ENCODE data around the gene YWHAB. TPM values are rescaled to one million over a fixed set of nuclear protein-coding genes. Genes with fewer than 3 reads are reported as not detected.
A peak's percentile ranks its signal among the peaks of the same experiment; 100 is the strongest.

Gene YWHAB
- total RNA-seq, result 100 to 1,000 TPM; 110 to 170 (median 133) TPM

- DNase-seq, result peak; percentile 94
- Histone ChIP-seq H3K4me1 (peaks cover 11 to 54% (median 29%) of the 10 kb centered on the region in 3 donors), H3K36me3 (peaks cover 0 to 3% (median 0%) of the 10 kb centered on the region in 3 donors), H3K4me3 (peak within 1 kb of the TSS; percentile 75 to 97 (median 88)), H3K27ac (peak within 1 kb of the TSS; percentile 98 to 100 (median 98)), H3K27me3 (no peaks in the 10 kb centered on the region), H3K9me3 (no peaks in the 10 kb centered on the region)
- TF ChIP-seq CTCF (IDR thresholded peaks at IDR 0.05) (peak in 3 of 6 experiments; percentile 6 to 38 (median 26)), POLR2A (IDR thresholded peaks at IDR 0.05) (peak in 3 of 4 donors; percentile 82 to 94 (median 88))
- intact Hi-C loops (cut with DNase I), result no loop called here
- 2 to 9% methylated on average over 9 of the region's 88 CpGs for WGBS, 2 donors
These were observed at the start of gene YWHAB for GRCh38 chr20:44885392-44886265. Gene YWHAB, plus strand, starts transcription at chr20:44885705. Its CDS starts 15,829 bp downstream, at chr20:44901534.

- 75 to 88% methylated on average over 12 of the region's 12 CpGs for WGBS, 2 donors
These were observed 48.8 kb upstream of the YWHAB start for GRCh38 chr20:44836601-44837120.

GRCh38 chr20:44837946-44838345 is 47.6 kb upstream of the YWHAB start:
- H3K4me1 ChIP-seq, result no peaks in the 10 kb centered on the region
- no peak overlapping the region for H3K4me3 ChIP-seq
- H3K9me3 ChIP-seq, result no peaks in the 10 kb centered on the region
- no peak for DNase-seq
- no peak overlapping the region for H3K27ac ChIP-seq
- intact Hi-C loops (cut with DNase I), result no loop called here
- no peaks in the 10 kb centered on the region for H3K36me3 ChIP-seq
- 48 to 50% methylated on average over 1 to 3 of the region's 3 CpGs for WGBS, 2 donors
- H3K27me3 ChIP-seq, result peaks cover 0 to 69% (median 0%) of the 10 kb centered on the region in 4 donors
- TF ChIP-seq POLR2A (IDR thresholded peaks at IDR 0.05) (no peak), CTCF (IDR thresholded peaks at IDR 0.05) (no peak)

More at GRCh38 chr20:44836601-44837120, 48.8 kb upstream of the YWHAB start:
- no peaks in the 10 kb centered on the region for H3K4me1 ChIP-seq
- peaks cover 0 to 76% (median 0%) of the 10 kb centered on the region in 4 donors for H3K27me3 ChIP-seq
- H3K9me3 ChIP-seq, result no peaks in the 10 kb centered on the region
- H3K36me3 ChIP-seq, result no peaks in the 10 kb centered on the region
- no peak for TF ChIP-seq POLR2A (IDR thresholded peaks at IDR 0.05)
- no peak for TF ChIP-seq CTCF (IDR thresholded peaks at IDR 0.05)
- no peak for DNase-seq
- H3K27ac ChIP-seq, result no peak overlapping the region
- H3K4me3 ChIP-seq, result no peak overlapping the region
- intact Hi-C loops (cut with DNase I), result no loop called here

GRCh38 chr20:44838521-44838920 is 47.0 kb upstream of the YWHAB start:
- H3K9me3 ChIP-seq, result no peaks in the 10 kb centered on the region
- intact Hi-C loops (cut with DNase I), result no loop called here
- H3K27me3 ChIP-seq, result peaks cover 0 to 71% (median 0%) of the 10 kb centered on the region in 4 donors
- DNase-seq, result no peak
- H3K4me3 ChIP-seq, result no peak overlapping the region
- no peak overlapping the region for H3K27ac ChIP-seq
- 76 to 94% methylated on average over 1 of the region's 1 CpG for WGBS, 2 donors
- no peaks in the 10 kb centered on the region for H3K4me1 ChIP-seq
- no peaks in the 10 kb centered on the region for H3K36me3 ChIP-seq
- TF ChIP-seq POLR2A (IDR thresholded peaks at IDR 0.05), result no peak
- no peak for TF ChIP-seq CTCF (IDR thresholded peaks at IDR 0.05)

GRCh38 chr20:44839481-44839880 is 46.0 kb upstream of the YWHAB start:
- WGBS, 2 donors, result 79 to 87% methylated on average over 5 of the region's 5 CpGs
- H3K4me3 ChIP-seq, result no peak overlapping the region
- no peaks in the 10 kb centered on the region for H3K4me1 ChIP-seq
- H3K9me3 ChIP-seq, result no peaks in the 10 kb centered on the region
- no peak for DNase-seq
- no peaks in the 10 kb centered on the region for H3K36me3 ChIP-seq
- H3K27ac ChIP-seq, result no peak overlapping the region
- H3K27me3 ChIP-seq, result peaks cover 0 to 74% (median 0%) of the 10 kb centered on the region in 4 donors
- intact Hi-C loops (cut with DNase I), result no loop called here
- TF ChIP-seq CTCF (IDR thresholded peaks at IDR 0.05), result no peak
- TF ChIP-seq POLR2A (IDR thresholded peaks at IDR 0.05), result no peak
